ENCODE data around the gene PLA2G2D. TPM values are rescaled to one million over a fixed set of nuclear protein-coding genes. Genes with fewer than 3 reads are reported as not detected.

PLA2G2D gene
- total and polyA plus RNA-seq, 2 of the 8 experiments (the other 6 are each of a cell fraction or from before 2014, with no cell fraction given), result not detected

- Histone ChIP-seq H2BK120ac (replicated peaks; ENCODE audit: low read depth, low read length) (no peak overlapping the region), H3K9ac (replicated peaks in 1 of 4; ENCODE audit: extremely low read depth in 1 of 4, low read depth in 3 of 4, low read length in 3 of 4) (no peak overlapping the region), H3K56ac (replicated peaks; ENCODE audit: insufficient read length, low read depth, low read length) (no peak overlapping the region), H3K9me3 (ENCODE audit: insufficient read depth in 2 of 2, low read depth in 1 of 2, low read length in 1 of 2) (no peaks in the 10 kb centered on the region; a peak in 1 of 4 replicates), H3K27ac (ENCODE audit: low read depth, low read length) (no peak overlapping the region), H3K79me2 (ENCODE audit: control insufficient read depth in 1 of 2, insufficient read depth in 2 of 2, low read length in 2 of 2) (no peaks in the 10 kb centered on the region), H4K20me1 (replicated peaks in 1 of 2; ENCODE audit: control insufficient read depth in 1 of 2, insufficient read depth in 2 of 2, low read length in 2 of 2) (peaks cover 0 to 1% of the 10 kb centered on the region in 2 experiments), H3K23me2 (ENCODE audit: low read depth, low read length) (no peaks in the 10 kb centered on the region), H3K4me2 (ENCODE audit: insufficient read depth in 1 of 2, low read depth in 2 of 2, low read length in 2 of 2) (no peak overlapping the region), H2BK15ac (ENCODE audit: low read length) (no peak overlapping the region), H2BK12ac (ENCODE audit: low read depth, low read length) (peak overlapping the region; percentile 39; the same call in 1 of the 2 replicates), H4K91ac (replicated peaks; ENCODE audit: insufficient read length, low read length) (no peak overlapping the region), H4K5ac (ENCODE audit: insufficient read length, low read depth, low read length) (no peak overlapping the region), H3K4ac (replicated peaks; ENCODE audit: insufficient read length, low read depth, low read length) (no peak overlapping the region), H4K8ac (ENCODE audit: extremely low read depth, insufficient read depth, low read length) (no peak overlapping the region), H3K36me3 (ENCODE audit: control insufficient read depth in 2 of 4, insufficient read depth in 4 of 4, low read length in 3 of 4) (no peaks in the 10 kb centered on the region), H3K4me1 (replicated peaks in 1 of 4; ENCODE audit: control insufficient read depth in 3 of 4, insufficient read depth in 4 of 4, low read length in 3 of 4) (peaks cover 0 to 5% (median 0%) of the 10 kb centered on the region in 4 experiments; a peak in 2 of 7 replicates), H3K14ac (ENCODE audit: insufficient read length) (no peak overlapping the region), H2AK5ac (ENCODE audit: low read depth, low read length) (peak overlapping the region; percentile 82; the same call in 1 of the 2 replicates), H3K4me3 (ENCODE audit: extremely low read depth in 1 of 4, insufficient read depth in 2 of 4, low read depth in 3 of 4, low read length in 4 of 4) (no peak overlapping the region), H2BK5ac (ENCODE audit: low read depth, low read length) (0 out of 2 replicates have a peak overlapping the region, but pooled peaks have one; percentile 44), H3K23ac (ENCODE audit: insufficient read length) (no peak overlapping the region), H3K79me1 (ENCODE audit: low read depth, low read length) (no peaks in the 10 kb centered on the region; the same call in 1 of the 2 replicates), H2BK20ac (ENCODE audit: low read length) (no peak overlapping the region), H3K18ac (ENCODE audit: extremely low read depth, low read length) (no peak overlapping the region; the same call in 1 of the 2 replicates), H3K27me3 (replicated peaks in 1 of 4; ENCODE audit: control insufficient read depth in 3 of 4, extremely low read depth in 1 of 4, insufficient read depth in 3 of 4, low read length in 3 of 4) (no peaks in the 10 kb centered on the region), H2AFZ (ENCODE audit: low read length) (no peak overlapping the region)
- FAIRE-seq (no peak), DNase-seq (ENCODE audit: low read depth in 1 of 2, low spot score in 2 of 2) (no peak)
- POLR2A ChIA-PET (ENCODE audit: partially characterized antibody), result no interaction called here
- CTCF ChIA-PET (ENCODE audit: partially characterized antibody), result interaction anchor here (1.2 to 8.4 kb wide), 10 partner anchors 10 to 326 kb away, joined by 3 to 89 read pairs (median 28); partner anchors contain the start of gene PLA2G2A
- WGBS, 2 experiments (ENCODE audit: extremely low coverage in 1 of 2, insufficient coverage in 1 of 2, insufficient read length in 1 of 2, insufficient replicate concordance in 2 of 2, low coverage in 1 of 2, low lambda C conversion rate in 2 of 2, missing lambda C conversion rate in 1 of 2), result 80% methylated on average over 8 of the region's 8 CpGs; no CpG with 5 or more reads in 1 of the 2 experiments
- no peak for TF ChIP-seq SRF (IDR thresholded peaks at IDR 0.05; ENCODE audit: low read depth, low read length)
- no peak for TF ChIP-seq SP4 (IDR thresholded peaks at IDR 0.05; ENCODE audit: low read length)
- TF ChIP-seq BACH1 (IDR thresholded peaks at IDR 0.05; ENCODE audit: low read length), result no peak
- no peak for TF ChIP-seq EP300 (IDR thresholded peaks at IDR 0.05; ENCODE audit: borderline replicate concordance in 1 of 2, low read depth in 2 of 2, low read length in 2 of 2)
- no peak for TF ChIP-seq TAF7 (optimal IDR thresholded peaks at IDR 0.05; ENCODE audit: borderline replicate concordance, low read depth, low read length)
- TF ChIP-seq GABPA (IDR thresholded peaks at IDR 0.05; ENCODE audit: borderline replicate concordance, insufficient read depth, low read length), result no peak
- no peak for TF ChIP-seq TEAD4 (IDR thresholded peaks at IDR 0.05; ENCODE audit: low read depth, low read length)
- TF ChIP-seq BRCA1 (IDR thresholded peaks at IDR 0.05; ENCODE audit: low read depth, low read length), result no peak
- TF ChIP-seq ATF3 (IDR thresholded peaks at IDR 0.05; ENCODE audit: insufficient read depth, low read depth, low read length), result no peak
- no peak for TF ChIP-seq USF2 (IDR thresholded peaks at IDR 0.05; ENCODE audit: low read length)
- TF ChIP-seq SUZ12 (IDR thresholded peaks at IDR 0.05; ENCODE audit: low read length), result no peak
- no peak for TF ChIP-seq SP2 (IDR thresholded peaks at IDR 0.05; ENCODE audit: low read length)
- TF ChIP-seq CHD1 (IDR thresholded peaks at IDR 0.05; ENCODE audit: low read depth, low read length), result no peak
Observed at GRCh38 chr1:20167126-20167525, 47.8 kb upstream of the PLA2G2D start.
